Measurements from ENCODE around the gene S100A10.

DNA sequence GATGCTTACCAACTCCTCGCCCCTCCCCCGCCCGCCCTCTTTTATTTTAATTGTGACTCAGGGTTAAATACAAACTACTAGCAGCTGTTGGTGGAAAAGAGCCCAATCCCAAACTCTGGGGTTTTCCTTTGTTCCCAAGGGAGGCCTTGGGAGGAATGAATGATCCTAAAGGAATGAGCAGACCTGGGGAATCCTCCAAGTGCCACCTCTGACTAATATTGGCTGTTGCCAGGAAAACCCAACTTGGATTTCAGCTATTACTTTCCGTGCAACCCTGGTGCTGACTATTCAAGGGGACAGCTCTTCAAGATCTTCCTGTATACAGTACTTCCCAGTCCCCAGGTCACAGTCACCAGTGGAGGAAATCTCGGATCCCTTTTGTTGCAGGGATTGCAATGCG, 1.3 kb upstream of the S100A10 start:
- TF ChIP-seq, protein P1, sequence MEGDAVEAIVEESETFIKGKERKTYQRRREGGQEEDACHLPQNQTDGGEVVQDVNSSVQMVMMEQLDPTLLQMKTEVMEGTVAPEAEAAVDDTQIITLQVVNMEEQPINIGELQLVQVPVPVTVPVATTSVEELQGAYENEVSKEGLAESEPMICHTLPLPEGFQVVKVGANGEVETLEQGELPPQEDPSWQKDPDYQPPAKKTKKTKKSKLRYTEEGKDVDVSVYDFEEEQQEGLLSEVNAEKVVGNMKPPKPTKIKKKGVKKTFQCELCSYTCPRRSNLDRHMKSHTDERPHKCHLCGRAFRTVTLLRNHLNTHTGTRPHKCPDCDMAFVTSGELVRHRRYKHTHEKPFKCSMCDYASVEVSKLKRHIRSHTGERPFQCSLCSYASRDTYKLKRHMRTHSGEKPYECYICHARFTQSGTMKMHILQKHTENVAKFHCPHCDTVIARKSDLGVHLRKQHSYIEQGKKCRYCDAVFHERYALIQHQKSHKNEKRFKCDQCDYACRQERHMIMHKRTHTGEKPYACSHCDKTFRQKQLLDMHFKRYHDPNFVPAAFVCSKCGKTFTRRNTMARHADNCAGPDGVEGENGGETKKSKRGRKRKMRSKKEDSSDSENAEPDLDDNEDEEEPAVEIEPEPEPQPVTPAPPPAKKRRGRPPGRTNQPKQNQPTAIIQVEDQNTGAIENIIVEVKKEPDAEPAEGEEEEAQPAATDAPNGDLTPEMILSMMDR (IDR thresholded peaks at IDR 0.05; ENCODE audit: poor library complexity), result no peak
- TF ChIP-seq EZH2 (IDR thresholded peaks at IDR 0.05; ENCODE audit: borderline replicate concordance), result no peak
- no peak for TF ChIP-seq EZH2phosphoT487 (IDR thresholded peaks at IDR 0.05; ENCODE audit: low read depth, severe bottlenecking, unreplicated experiment)

All from hepatocyte (in vitro differentiated cells).